CD4-positive, alpha-beta T cell treated with Interleukin-6 for 4 hours (primary cell): Measurements from ENCODE around the gene CYP11A1.

Experiments
- DNase-seq: peaks from one replicate; pipeline ENCODE4 v3.0.0-alpha.2; 2020; ENCODE audit warnings: mixed read lengths

CYP11A1 gene

GRCh38 chr15:74319596-74320351 is 47.7 kb downstream of the CYP11A1 start:
- DNase-seq = peak; percentile 5

GRCh38 chr15:74319138-74319460 is 48.3 kb downstream of the CYP11A1 start:
- no peak for DNase-seq

- DNase-seq = no peak
Measured at GRCh38 chr15:74318376-74319137, 48.9 kb downstream of the CYP11A1 start.

- no peak for DNase-seq
Measured at GRCh38 chr15:74317820-74318375, 49.5 kb downstream of the CYP11A1 start.

- no peak for DNase-seq
Measured at GRCh38 chr15:74316141-74316540, 51.3 kb downstream of the CYP11A1 start.

- DNase-seq = peak; percentile 21
Measured at GRCh38 chr15:74315626-74316025, 51.8 kb downstream of the CYP11A1 start.

GRCh38 chr15:74314795-74315438 is 52.5 kb downstream of the CYP11A1 start:
- peak; percentile 38 for DNase-seq

GRCh38 chr15:74313889-74314288 is 53.6 kb downstream of the CYP11A1 start:
- no peak for DNase-seq

- DNase-seq = no peak
Measured at GRCh38 chr15:74312445-74313007, 54.9 kb downstream of the CYP11A1 start.

- DNase-seq = no peak
Measured at GRCh38 chr15:74311734-74312444, 55.6 kb downstream of the CYP11A1 start.

- peak; percentile 21 for DNase-seq
Measured at GRCh38 chr15:74307827-74308811, 59.3 kb downstream of the CYP11A1 start.

GRCh38 chr15:74306781-74307217 is 60.6 kb downstream of the CYP11A1 start:
- DNase-seq = no peak

GRCh38 chr15:74305687-74306086 is 61.8 kb downstream of the CYP11A1 start:
- no peak for DNase-seq

- no peak for DNase-seq
Measured at GRCh38 chr15:74304431-74304830, 63.0 kb downstream of the CYP11A1 start.

- no peak for DNase-seq
Measured at GRCh38 chr15:74303741-74304309, 63.6 kb downstream of the CYP11A1 start.

GRCh38 chr15:74302821-74303359 is 64.6 kb downstream of the CYP11A1 start:
- DNase-seq = peak; percentile 34

- DNase-seq = no peak
Measured at GRCh38 chr15:74301583-74302361, 65.7 kb downstream of the CYP11A1 start.

- no peak for DNase-seq
Measured at GRCh38 chr15:74300057-74300795, 67.2 kb downstream of the CYP11A1 start.

GRCh38 chr15:74297887-74298286 is 69.6 kb downstream of the CYP11A1 start:
- DNase-seq = no peak
